ENCODE measurements around the gene TNMD. TPM values are rescaled to one million over a fixed set of nuclear protein-coding genes. Genes with fewer than 3 reads are reported as not detected.
A peak's percentile ranks its signal among the peaks of the same experiment; 100 is the strongest.

Gene TNMD
- total RNA-seq, 1 donor from 2014 or later, result not detected

DNA sequence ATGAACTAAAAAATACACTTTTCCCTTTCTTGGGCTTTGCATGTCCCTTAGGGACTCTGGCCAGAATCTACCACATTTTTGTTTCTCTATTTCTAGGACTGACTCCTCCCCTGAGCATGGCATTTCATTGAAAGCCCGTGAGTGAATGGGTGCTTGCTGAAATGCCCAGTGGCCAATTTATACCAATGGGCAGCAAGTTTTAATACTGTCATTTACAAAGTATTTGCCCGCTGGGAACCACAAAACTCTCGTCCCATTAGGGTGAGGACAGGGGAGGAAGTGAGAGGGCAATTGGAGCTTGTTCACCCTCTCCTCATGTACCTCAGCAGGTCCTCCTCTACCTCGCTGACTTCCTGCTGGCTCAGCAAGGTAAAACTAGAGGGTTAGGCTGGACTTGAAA lies 60.4 kb downstream of the TNMD start:
- no peaks in the 10 kb centered on the region for H3K27me3 ChIP-seq (ENCODE audit: control insufficient read depth, insufficient read depth, low read length)
- FAIRE-seq, result no peak
- peak; percentile 54 for DNase-seq (ENCODE audit: low read depth)
- H3K4me3 ChIP-seq (ENCODE audit: low read depth, low read length), result no peak overlapping the region
- no peaks in the 10 kb centered on the region for H3K36me3 ChIP-seq (ENCODE audit: control insufficient read depth, insufficient read depth, low read length)
- TF ChIP-seq, protein P1, sequence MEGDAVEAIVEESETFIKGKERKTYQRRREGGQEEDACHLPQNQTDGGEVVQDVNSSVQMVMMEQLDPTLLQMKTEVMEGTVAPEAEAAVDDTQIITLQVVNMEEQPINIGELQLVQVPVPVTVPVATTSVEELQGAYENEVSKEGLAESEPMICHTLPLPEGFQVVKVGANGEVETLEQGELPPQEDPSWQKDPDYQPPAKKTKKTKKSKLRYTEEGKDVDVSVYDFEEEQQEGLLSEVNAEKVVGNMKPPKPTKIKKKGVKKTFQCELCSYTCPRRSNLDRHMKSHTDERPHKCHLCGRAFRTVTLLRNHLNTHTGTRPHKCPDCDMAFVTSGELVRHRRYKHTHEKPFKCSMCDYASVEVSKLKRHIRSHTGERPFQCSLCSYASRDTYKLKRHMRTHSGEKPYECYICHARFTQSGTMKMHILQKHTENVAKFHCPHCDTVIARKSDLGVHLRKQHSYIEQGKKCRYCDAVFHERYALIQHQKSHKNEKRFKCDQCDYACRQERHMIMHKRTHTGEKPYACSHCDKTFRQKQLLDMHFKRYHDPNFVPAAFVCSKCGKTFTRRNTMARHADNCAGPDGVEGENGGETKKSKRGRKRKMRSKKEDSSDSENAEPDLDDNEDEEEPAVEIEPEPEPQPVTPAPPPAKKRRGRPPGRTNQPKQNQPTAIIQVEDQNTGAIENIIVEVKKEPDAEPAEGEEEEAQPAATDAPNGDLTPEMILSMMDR (IDR thresholded peaks at IDR 0.05; ENCODE audit: insufficient read depth, low read length, severe bottlenecking), result no peak

DNA sequence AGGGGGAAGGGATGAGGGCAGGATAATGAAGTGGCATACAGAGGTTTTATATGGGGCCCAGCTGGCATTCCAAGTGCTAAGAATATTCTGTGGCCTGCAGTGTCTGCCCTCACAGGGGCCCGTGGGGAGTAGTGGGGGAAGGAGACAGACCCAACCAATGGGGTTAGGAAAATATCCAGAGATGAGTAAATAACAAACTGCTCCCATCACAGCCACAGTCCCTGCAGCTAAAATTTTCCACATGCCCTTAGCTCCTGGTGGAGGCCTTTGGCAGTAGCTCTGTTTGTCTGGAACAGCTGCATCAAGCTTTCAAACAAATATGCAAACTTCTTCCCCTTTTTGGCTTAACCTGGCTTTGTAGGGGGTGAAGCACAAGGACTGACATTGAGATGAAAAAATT lies 62.4 kb downstream of the TNMD start:
- DNase-seq (ENCODE audit: low read depth), result no peak
- FAIRE-seq, result no peak
- TF ChIP-seq, protein P1 (IDR thresholded peaks at IDR 0.05; ENCODE audit: insufficient read depth, low read length, severe bottlenecking), result no peak

DNA sequence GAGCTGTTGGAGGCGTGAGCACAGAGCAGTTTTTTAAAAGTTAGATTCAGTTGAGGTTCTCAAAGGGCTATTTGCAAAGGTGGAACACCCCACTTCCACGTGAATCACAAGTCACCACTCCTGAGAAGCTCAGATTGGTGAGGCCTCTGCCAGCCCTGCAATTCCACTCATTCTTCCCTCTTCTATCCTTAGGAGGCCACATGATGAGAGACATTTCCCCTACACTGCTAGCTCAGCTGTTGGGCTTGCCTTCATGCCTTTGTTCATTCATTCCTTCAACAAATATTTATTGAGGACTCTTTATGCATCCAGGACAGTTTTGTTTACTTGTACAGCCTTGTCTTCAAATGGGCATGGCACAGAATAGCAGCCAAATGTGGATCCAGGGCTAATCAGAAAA lies 63.0 kb downstream of the TNMD start:
- TF ChIP-seq, protein P1 (IDR thresholded peaks at IDR 0.05; ENCODE audit: insufficient read depth, low read length, severe bottlenecking), result no peak
- no peaks in the 10 kb centered on the region for H3K36me3 ChIP-seq (ENCODE audit: control insufficient read depth, insufficient read depth, low read length)
- no peak for FAIRE-seq
- no peak for DNase-seq (ENCODE audit: low read depth)
- no peaks in the 10 kb centered on the region for H3K27me3 ChIP-seq (ENCODE audit: control insufficient read depth, insufficient read depth, low read length)
- no peak overlapping the region for H3K4me3 ChIP-seq (ENCODE audit: low read depth, low read length)

More for the DNA sequence above, 62.4 kb downstream of the TNMD start:
- no peaks in the 10 kb centered on the region for H3K36me3 ChIP-seq (ENCODE audit: control insufficient read depth, insufficient read depth, low read length)
- no peak overlapping the region for H3K4me3 ChIP-seq (ENCODE audit: low read depth, low read length)
- H3K27me3 ChIP-seq (ENCODE audit: control insufficient read depth, insufficient read depth, low read length), result no peaks in the 10 kb centered on the region

DNA sequence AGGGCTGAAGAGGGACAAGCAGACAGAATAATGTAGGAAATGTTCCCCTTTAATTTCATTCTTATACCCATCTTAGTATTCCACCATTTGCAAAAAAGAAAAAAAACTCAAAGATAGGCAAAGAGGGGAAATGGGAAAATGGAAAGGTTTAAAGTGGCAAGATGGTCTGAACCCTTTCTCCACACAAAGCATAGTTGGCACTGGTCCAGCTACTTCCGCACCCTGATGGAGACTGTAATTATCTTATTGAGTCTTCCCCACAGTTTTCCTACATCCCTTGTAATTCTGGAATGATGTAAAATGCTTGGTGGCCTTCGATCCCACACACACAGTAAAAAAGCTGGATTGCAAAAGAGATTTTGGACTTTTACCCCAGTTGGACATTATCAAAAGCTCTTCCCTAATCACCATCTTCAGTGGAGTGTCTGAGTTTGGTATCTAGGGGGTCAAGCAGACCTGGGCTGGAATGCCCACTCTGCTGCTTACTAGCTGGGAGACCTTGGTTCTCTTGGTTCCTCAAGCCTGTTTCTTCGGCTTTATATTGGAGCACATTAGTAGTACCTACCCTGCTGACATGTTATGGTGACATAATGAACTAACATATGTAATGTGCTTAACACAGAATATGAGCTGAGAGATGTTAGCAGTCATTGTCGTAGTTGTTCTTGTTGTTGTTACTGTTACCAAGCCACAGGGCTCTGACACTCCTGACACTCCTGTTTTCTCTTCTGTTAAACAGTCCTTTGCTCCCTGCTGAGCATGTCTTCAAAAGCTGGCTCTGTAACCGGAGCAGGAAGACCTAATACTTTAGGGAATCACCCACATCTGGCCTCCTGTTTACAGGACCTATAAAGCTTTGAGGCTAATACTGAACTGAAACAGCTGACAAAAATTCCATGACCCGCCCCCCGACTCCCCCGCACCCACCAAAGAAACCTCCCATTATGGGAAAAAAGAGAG lies 64.0 kb downstream of the TNMD start:
- Histone ChIP-seq H3K27me3 (ENCODE audit: control insufficient read depth, insufficient read depth, low read length) (no peaks in the 10 kb centered on the region), H3K36me3 (ENCODE audit: control insufficient read depth, insufficient read depth, low read length) (no peaks in the 10 kb centered on the region), H3K4me3 (ENCODE audit: low read depth, low read length) (no peak overlapping the region)
- TF ChIP-seq, protein P1 (IDR thresholded peaks at IDR 0.05; ENCODE audit: insufficient read depth, low read length, severe bottlenecking), result no peak
- peak; percentile 13 for FAIRE-seq
- peak; percentile 54 for DNase-seq (ENCODE audit: low read depth)

Other genes with a start within 250 kb of the TNMD start
- under 0.01 TPM in 2 replicates for gene PCDH19, start 174.7 kb upstream of the TNMD start, total RNA-seq
- gene TSPAN6, start 51.9 kb downstream of the TNMD start, total RNA-seq, result 16.6 and 18.1 TPM in 2 replicates
- 9.0 and 31.6 TPM in 2 replicates for gene SRPX2, start 59.3 kb downstream of the TNMD start, total RNA-seq
- 0.26 and 0.77 TPM in 2 replicates for gene SYTL4, start 147.2 kb downstream of the TNMD start, total RNA-seq
- gene CSTF2, start 235.5 kb downstream of the TNMD start, total RNA-seq, result 12.1 and 19.2 TPM in 2 replicates

Data from bronchial epithelial cell (primary cell).